ENCODE measurements around the gene PAFAH1B2. TPM values are rescaled to one million over a fixed set of nuclear protein-coding genes. Genes with fewer than 3 reads are reported as not detected.

PAFAH1B2 gene
- total and polyA plus RNA-seq, 2 experiments from 2014 or later, result 87.5 to 148 TPM

GRCh38 chr11:117185736-117186430 is 41.8 kb downstream of the PAFAH1B2 start (continued):
- TF ChIP-seq CTCF (conservative IDR thresholded peaks at IDR 0.05; ENCODE audit: low read depth in 2 of 2) (no peak), ETS1 (IDR thresholded peaks at IDR 0.05) (no peak), ZNF114 (CRISPR knock-in tag; IDR thresholded peaks at IDR 0.05) (no peak), EZH2phosphoT487 (IDR thresholded peaks at IDR 0.05; ENCODE audit: unreplicated experiment) (no peak), JUNB (IDR thresholded peaks at IDR 0.05; ENCODE audit: unreplicated experiment) (no peak), CREB1 (CRISPR knock-in tag; IDR thresholded peaks at IDR 0.05; ENCODE audit: low read depth) (no peak)

- H3K27me3 Mint-ChIP-seq (ENCODE audit: insufficient read depth, low read depth, poor library complexity), result peaks cover 10% of the 10 kb centered on the region
- Histone ChIP-seq H3K27me3 (ENCODE audit: insufficient read depth) (no peaks in the 10 kb centered on the region), H3K9me2 (ENCODE audit: insufficient read depth) (no peaks in the 10 kb centered on the region), H2AFZ (no peak overlapping the region), H3K79me2 (replicated peaks; ENCODE audit: insufficient read depth) (no peaks in the 10 kb centered on the region), H4K20me1 (replicated peaks; ENCODE audit: insufficient read depth) (no peaks in the 10 kb centered on the region), H3K4me2 (no peak overlapping the region), H3K36me3 (ENCODE audit: insufficient read depth) (no peaks in the 10 kb centered on the region), H3F3A (replicated peaks; ENCODE audit: low read depth) (no peaks in the 10 kb centered on the region), H3K27ac (ENCODE audit: low read depth) (no peak overlapping the region), H3K4me3 (no peak overlapping the region), H3K4me1 (ENCODE audit: insufficient read depth) (no peaks in the 10 kb centered on the region)
- ATAC-seq (no peak), DNase-seq (ENCODE audit: low spot score) (no peak)
- peaks cover 4% of the 10 kb centered on the region; the same call in 2 of the 3 replicates for H3K36me3 Mint-ChIP-seq (ENCODE audit: low read depth)
- TF ChIP-seq REST (IDR thresholded peaks at IDR 0.05; ENCODE audit: unreplicated experiment), result no peak
- TF ChIP-seq NANOG (IDR thresholded peaks at IDR 0.05; ENCODE audit: borderline replicate concordance), result no peak
- TF ChIP-seq POLR2AphosphoS5 (IDR thresholded peaks at IDR 0.05; ENCODE audit: low read depth), result no peak
- TF ChIP-seq ZNF114 (CRISPR knock-in tag; IDR thresholded peaks at IDR 0.05), result no peak
- H3K27ac Mint-ChIP-seq, result no peak overlapping the region
- no peaks in the 10 kb centered on the region for H3K9me3 Mint-ChIP-seq
- H3K4me1 Mint-ChIP-seq, result no peaks in the 10 kb centered on the region; the same call in 2 of the 3 replicates
- H3K4me3 Mint-ChIP-seq, result no peak overlapping the region
Observed at GRCh38 chr11:117186431-117186761, 42.3 kb downstream of the PAFAH1B2 start.

Measured in GM23338 (cell line).